Adrenal gland (tissue), 5 donors: ENCODE results near the gene PLA2G2F.

Source experiments
- CTCF ChIP-seq, 6 experiments: fragments of 450-650 bp in 4 of 6; fragments of 200-600 bp in 2 of 6; sonication (generic) in 1 of 6; IDR thresholded peaks; 1 replicate in 5 of 6; 2 replicates in 1 of 6; pipeline versions ENCODE4 v1.5.1 to v1.8.0; 2016 to 2021; ENCODE audit warnings: antibody characterized with exemption in 6 of 6, mild to moderate bottlenecking in 2 of 6, moderate library complexity in 1 of 6
- POLR2A ChIP-seq, 2 donors: fragments of 450-650 bp; IDR thresholded peaks; one replicate each; pipeline ENCODE4 v1.6.1; 2017; ENCODE audit warnings: antibody characterized with exemption in 2 of 2, mild to moderate bottlenecking in 2 of 2, moderate library complexity in 1 of 2
- donor health status: DM: no; HTN: no; CAD: no.

GRCh38 chr1:20194757-20195461, 55.8 kb downstream of the PLA2G2F start:
- TF ChIP-seq CTCF (IDR thresholded peaks at IDR 0.05) (peak; percentile 64 to 87 (median 80)), POLR2A (IDR thresholded peaks at IDR 0.05) (no peak)
